Stimulated activated CD4-positive, alpha-beta T cell treated with anti-CD3 and anti-CD28 coated beads, Interleukin-2, amount 100 ng/mL, for 4 hours (primary cell): ENCODE measurements around the gene ZNF407.

ENCODE experiments used
- DNase-seq: peaks from one replicate; pipeline ENCODE4 v3.0.0-alpha.2; 2020; ENCODE audit warnings: low read depth

Gene ZNF407

GRCh38 chr18:74832381-74832780 lies 234.7 kb downstream of the ZNF407 start:
- no peak for DNase-seq

GRCh38 chr18:74832999-74833398 lies 235.3 kb downstream of the ZNF407 start:
- DNase-seq, result no peak

GRCh38 chr18:74834424-74835309 lies 237.0 kb downstream of the ZNF407 start:
- no peak for DNase-seq

- no peak for DNase-seq
Measured at GRCh38 chr18:74836296-74837139, 238.8 kb downstream of the ZNF407 start.

DNA sequence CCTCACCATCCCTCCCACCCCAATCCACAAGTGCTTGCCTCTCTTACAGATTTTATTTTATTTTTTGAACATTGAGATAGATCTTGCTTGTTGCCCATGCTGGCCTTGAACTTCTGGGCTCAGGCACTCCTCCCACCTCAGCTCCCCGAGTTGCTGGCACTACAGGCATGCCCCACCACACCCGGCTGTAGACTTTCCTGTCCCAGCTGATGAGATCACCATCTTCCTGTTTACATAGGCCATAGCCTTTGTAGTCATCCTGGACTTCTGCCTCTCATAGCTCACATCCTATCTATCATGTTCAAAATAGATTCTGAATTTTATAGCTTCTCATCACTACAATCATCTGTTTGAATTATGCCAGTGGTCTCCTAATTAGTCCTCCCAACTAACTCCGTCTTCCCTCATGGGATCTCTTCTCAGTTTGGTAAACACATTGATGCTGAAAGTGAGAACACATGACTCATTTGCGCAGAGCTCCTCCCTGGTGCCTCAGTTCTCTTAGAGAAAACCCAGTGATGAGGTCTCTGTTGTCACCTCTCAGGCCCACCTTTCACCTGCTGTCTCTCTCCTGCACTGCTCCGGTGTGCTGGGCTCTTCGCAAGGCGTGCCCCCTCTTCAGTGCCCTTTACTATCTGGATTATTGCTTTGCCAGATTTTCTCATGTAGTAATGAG lies 243.0 kb downstream of the ZNF407 start:
- DNase-seq, result no peak

DNA sequence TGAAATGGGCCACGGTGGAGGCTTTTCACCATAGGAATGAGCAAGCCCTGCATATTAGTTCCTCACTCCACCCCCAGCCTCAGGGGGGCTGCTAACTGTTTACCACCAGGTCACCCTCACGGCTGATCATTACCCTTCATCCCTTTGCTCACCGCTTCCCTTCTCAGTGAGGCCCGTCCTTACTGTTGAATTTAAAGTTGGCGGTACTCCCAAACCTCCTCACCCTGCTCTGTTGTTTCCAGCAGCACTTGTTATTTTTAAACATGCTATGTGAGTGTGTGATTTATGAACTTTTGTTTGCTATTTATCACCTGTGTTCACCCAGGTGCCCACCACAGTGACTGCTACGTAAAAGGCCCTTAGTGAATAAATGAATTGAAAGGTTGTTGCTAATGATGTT lies 243.6 kb downstream of the ZNF407 start:
- no peak for DNase-seq

- no peak for DNase-seq
Measured at GRCh38 chr18:74849301-74849700, 251.6 kb downstream of the ZNF407 start.

DNA sequence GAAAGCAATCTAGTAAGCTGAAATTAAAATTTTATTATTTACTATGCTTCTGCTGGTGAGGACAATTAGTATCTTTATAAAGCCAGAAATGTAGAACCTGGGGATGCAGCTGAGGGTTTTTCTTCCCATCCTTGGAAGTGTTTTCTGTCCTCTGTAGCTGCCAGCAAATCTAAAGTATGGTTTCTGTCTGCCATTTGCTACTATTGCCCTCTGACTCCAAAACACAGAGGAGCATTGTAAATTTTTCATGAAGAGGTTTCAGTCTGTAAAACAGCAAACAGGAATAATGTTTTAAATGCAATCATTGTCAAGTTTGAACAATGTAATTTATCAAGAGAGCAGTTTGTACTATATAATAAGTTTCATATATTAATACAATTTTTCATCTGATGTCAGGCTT lies 258.8 kb downstream of the ZNF407 start:
- DNase-seq, result no peak

DNA sequence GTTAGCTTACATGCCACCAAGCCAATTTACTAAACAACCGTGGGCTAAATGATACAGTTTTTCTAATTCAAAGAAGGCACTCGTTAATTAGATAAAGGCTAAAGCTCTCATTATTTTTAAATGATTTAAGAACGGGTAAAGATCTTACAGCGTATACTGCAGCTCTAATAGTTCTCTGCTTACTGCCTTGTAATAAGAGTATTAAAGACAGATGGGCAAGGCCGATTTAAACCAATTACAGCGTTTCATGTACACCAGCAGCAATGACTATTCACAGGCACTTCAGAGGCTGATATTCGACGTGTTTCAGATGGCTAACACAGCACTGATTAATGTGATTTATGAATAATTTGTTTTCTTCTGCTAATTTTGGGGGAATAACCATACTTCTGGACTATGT lies 259.3 kb downstream of the ZNF407 start:
- no peak for DNase-seq

DNA sequence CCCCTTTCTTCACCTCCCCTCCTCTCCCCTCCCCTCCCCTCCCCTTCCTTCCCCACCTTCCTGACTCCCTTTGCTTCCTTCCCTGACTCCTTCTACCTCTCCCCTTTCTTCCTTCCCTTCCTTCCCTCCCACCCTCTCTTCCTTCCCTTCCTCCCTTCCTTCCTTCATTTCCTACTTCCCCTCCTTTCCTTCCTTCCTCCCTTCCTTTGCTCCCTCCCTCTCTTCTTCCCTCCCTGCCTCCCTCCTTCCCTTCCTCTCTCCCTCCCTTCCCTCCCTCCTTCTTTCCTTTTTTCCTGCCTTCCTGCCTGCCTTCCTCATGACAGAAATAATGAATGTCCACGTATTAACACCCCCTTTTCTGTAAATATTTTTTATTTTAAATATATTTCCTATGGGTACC lies 260.2 kb downstream of the ZNF407 start:
- no peak for DNase-seq

GRCh38 chr18:74861154-74861553 lies 263.5 kb downstream of the ZNF407 start:
- no peak for DNase-seq

DNA sequence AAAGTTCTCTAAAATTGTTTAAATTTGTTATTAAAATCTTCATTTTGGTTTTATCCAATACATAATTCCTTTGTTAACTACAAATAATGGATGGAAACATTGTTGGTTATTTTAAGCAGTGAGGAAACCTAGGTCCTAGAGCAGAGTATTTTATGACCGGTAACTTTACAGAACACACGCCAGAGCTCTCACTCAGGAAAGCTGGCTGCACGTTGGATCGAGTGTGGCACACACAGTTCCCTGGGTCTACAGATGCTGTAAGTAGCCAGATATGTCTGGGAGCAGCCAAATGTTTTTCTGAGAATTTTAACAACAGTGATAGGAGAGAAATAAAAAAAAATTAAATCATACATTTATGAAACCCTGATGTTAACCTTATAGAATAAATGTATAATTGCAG lies 264.4 kb downstream of the ZNF407 start:
- no peak for DNase-seq

DNA sequence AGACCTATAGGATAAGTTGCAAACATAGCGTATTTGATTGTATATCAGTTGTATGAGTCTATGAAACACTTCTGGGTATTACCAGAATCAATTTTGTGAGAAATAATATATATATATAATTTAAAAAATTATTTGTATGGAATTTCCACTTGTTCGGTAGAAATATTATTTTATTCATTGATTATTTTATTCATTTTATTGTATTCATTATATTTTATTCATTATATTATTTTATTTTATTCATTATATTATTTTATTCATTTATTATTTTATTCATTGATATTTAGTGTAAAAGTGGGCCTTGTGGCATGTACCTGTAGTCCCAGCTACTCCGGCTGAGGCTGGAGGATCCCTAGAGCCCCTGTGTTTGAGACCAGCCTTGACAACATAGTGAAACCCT lies 268.9 kb downstream of the ZNF407 start:
- no peak for DNase-seq

GRCh38 chr18:74868461-74868860 lies 270.8 kb downstream of the ZNF407 start:
- no peak for DNase-seq

DNA sequence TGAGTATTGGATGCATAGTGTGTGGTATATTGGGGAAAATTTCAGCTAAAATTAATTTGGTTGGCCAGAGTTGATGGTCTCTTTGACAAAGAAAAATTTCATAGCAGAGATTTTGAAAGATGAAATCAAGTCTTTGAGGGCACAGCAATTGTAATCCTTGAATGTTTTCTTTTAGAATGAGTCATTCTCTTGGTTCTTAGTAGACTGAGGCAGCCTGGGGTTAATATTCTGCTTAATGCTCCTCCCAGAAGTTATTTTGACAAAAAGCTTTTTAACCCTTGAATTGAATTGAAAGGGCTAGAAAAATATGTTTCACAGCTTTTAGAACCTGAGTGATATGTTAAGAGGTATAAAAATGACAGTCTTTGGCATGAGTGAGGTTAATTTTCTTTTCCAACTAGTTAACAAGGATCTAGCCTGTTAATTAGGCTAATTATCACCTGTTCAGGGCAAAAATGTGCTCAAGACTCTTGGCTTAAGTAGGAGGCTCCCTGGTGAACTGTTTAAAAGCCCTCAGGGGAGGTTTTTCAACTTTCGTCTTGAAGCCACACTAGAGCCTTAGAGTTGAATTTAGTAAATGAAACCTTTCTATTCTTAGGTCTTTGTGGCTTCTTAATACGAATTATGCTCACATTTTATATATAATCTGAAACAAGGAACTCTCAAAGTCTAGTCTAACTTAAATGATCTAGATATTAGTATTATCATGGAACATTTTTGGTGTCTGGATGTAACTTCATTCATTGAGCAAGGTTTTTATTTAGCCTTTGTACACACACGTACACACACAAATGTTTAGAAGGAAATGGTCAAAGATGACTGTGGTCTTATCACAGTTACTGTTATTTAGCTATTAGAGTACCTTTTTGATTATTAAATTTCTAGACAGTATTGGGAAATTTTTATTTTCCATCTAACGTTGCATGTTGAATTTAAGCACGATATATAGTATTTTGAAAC lies 272.5 kb downstream of the ZNF407 start:
- no peak for DNase-seq

DNA sequence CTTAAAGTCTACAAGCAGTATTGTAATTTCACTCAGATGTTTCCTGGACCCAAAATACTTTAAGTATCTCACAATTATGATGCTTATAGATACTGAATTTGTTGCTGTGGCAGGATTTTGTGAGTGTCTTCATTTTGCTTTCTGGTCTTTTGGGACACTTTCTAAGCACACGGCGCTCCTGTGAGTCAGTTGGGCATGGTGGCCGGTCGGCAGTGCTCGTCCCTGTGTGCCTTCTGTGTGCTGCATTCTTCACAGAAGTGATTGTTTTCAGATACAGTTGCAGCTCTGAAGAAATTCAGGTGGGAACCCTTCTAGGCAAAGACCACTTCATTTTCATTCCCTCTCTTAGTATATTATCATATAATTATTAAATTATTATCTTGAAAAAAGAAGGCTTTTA lies 273.3 kb downstream of the ZNF407 start:
- DNase-seq, result no peak

GRCh38 chr18:74873629-74874028 lies 276.0 kb downstream of the ZNF407 start:
- no peak for DNase-seq

DNA sequence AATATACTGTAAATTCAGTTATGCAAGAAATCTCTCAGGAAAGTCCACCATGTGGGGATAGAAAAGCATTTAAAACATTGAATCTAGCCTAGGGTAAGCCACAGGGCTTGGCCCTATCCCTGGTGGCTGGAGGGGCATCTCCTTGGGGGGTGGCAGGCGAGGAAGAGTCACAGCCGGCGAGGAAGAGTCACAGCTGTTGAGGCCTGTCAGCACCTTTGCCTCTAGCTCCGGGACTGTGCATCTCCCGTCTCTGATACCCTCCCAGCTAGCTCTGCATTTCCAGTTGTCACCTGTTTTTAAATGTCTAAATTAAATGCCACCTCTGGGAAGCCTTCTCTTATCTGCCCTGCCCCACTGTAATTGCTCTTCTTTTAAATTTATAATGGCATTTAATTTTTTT lies 276.7 kb downstream of the ZNF407 start:
- no peak for DNase-seq

GRCh38 chr18:74876630-74877243 lies 279.1 kb downstream of the ZNF407 start:
- DNase-seq, result no peak

- DNase-seq, result no peak
Measured at GRCh38 chr18:74878267-74878666, 280.6 kb downstream of the ZNF407 start.

- DNase-seq, result no peak
Measured at GRCh38 chr18:74880706-74881278, 283.1 kb downstream of the ZNF407 start.
